NCI-H524 (cell line): ENCODE data around the gene PARD3B.
A peak's percentile ranks its signal among the peaks of the same experiment; 100 is the strongest.

ENCODE experiments used
- DNase-seq, 2 experiments: peaks; one replicate each; lab custom pipeline; 2025; lab: John Stamatoyannopoulos, UW

Gene PARD3B

DNA sequence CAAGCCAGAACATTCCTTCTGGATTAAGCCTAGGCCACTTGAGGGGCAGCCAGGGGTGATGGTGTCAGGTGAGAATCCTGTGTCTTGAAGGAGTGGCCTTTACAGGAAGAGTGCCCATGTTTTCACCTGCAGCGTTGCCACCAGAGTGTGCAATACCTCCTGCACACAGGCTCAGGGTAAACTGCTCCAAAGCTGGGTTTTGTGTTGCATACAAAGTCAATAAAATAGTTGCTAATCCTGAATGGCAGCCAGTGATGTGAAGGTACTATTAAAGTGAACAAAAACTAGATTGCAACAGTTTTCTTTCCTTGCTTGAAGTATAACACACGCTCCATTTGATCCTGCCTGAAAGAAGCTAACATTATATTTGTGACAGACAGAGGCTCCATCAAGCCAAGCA, 1072.6 kb downstream of the PARD3B start:
- DNase-seq, result no peak

- no peak for DNase-seq
These were observed 1074.3 kb downstream of the PARD3B start for GRCh38 chr2:205619600-205619999.

GRCh38 chr2:205627085-205627484, 1081.8 kb downstream of the PARD3B start:
- DNase-seq, result no peak

GRCh38 chr2:205628422-205628821, 1083.1 kb downstream of the PARD3B start:
- DNase-seq, result no peak

DNA sequence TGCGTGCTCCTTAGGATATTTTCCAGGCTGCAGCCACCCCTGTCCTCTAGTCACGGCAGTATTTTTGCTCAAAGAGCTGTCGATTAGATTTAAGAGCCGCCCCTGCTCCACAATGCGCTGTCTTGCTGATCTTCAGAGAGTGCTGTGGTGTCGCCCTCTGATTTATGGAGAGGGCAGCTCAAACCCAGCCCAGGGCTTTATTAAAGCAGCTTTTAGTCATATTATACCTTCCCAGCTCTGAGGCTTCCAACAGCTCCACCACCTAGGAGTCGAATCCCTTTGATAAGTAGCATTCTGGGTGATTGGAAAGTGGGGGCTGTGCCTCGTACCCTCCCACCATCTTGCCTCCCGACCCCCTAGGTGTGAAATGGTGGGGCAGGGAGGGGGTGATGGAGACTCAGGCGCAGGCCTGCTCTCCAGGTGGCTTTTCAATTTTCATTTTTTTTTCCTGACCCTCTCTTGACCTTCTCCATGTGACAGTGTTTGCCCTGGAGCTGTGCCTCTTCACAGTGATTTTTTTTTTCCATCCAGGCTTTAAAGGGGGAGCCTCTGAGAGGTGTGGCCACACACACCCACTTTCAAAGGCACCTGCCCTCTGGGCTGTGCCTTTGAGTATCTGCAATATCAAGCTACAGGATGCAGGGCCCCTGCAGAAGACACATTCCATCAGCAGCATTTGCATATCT, 1084.0 kb downstream of the PARD3B start:
- DNase-seq, result no peak

DNA sequence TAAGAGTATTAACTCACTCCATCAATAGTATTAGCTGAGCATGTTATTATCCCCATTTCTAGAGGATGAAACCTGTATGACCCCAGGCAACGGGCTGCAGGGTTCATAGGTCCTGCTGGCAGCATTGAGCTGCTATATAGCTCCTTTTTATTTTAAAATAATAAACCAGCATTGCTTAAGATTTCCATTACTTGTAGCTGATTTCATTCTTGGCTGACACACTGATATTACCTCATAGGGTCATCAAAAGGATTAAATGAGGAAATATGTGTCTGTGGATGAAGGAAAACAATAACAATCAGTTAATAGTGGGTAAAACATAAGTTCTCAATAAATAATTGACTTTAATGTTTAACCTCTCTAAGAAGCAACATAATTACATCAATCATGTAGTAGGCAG, 1088.7 kb downstream of the PARD3B start:
- DNase-seq, result no peak

DNA sequence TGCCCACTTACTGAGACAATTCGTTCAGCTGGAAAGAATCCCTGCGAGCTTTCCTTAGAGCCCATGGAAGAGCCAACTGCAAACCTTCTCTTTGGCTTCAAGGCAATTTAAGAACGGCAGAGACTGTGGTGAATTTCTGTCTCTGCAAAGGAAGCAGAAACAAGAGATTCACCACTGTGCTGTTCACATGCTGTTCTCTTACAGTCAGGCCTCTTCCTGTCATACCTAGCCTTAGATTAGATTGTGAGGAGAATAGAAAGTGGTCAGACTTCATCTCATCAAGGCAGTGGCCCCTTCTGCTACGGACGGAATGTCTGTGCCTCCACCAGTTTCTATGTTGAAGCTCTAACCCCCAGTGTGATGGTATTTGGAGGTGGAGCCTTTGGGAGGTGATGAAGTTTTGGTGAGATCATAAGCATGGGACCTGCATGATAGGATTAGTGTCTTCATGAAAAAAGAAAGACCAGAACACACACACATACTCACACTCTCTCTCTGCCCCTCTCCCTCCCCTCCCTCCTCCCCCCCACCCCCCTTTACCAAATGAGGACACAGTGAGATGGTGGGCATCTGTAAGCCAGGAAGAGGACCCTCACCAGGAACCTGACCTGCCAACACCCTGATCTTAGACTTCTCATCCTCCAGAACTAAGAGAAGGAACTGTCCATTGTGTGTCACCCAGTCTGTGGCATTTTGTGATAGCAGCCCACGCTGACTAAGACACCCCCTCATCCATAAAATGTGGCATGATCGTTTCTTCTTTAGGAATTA, 1091.5 kb downstream of the PARD3B start:
- no peak for DNase-seq

DNA sequence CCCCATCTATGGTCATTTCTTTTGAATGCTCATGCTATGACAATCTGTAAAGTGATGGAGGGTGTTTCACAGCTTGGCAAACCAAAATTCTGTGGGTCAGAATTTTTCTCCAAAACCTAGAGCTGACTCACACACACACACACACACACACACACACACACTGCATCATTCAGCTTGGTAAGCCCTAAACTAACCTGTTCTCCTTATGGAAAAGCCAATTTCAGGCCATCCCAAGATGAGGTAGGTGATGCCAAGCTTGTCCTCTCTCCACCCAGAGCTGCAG, 1092.0 kb downstream of the PARD3B start:
- no peak for DNase-seq

GRCh38 chr2:205637779-205638503, 1092.7 kb downstream of the PARD3B start:
- DNase-seq, result no peak

DNA sequence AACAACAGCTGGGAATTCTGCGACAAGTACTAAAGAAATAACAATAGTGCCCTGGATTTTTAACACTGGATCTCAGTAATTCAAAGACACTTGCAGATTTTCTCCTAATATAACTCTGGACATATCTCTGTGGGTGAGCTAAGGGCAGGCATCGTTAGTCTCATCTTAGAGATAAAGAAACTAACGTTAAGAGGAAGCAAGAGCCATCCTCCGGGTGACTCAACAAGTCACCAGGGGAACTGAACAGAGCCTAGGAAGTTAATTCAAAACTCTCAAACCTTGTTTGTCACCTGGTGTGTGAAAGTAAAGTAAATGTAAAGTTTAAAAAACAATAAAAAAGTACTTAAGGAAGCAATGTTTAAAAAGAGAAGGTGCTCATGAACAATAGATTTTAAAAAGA, 1095.4 kb downstream of the PARD3B start:
- DNase-seq, result no peak

DNA sequence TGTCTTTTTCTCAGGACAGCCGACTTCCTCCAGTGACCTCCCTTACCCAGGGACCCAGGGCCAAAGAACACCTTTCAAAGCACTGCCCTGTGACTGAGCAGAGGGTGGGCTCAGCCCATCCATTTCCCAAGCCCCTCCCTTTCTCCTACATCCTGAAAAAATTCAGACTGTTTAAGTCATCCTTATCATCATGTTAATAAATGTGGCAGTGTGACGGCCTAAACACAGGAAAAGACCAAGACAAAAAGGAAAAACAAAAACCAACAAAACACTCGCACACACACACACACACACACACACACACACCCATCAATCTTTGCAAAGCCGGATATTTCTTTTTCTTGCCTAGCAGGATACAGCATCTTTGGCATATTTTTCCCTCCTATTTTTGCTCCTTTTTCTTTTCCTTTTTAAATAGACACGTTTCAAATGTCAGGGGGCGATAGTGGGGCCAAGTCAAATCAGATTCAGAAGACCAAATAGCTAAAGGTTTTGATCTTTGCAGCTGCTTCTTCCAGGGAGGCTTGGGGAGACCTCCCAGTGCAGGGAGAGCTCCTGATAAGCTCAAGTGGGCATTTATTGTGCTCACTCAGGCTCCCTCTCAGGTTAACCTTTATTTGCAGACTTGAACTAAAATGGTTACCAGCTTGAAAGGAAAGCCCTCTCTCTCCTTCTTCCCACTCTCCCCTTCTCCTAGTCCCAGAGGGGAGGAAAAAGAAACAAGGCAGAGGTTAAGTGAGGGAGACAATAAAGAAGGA, 1097.5 kb downstream of the PARD3B start:
- DNase-seq, result no peak

- no peak for DNase-seq
These were observed 1098.2 kb downstream of the PARD3B start for GRCh38 chr2:205643391-205643885.

DNA sequence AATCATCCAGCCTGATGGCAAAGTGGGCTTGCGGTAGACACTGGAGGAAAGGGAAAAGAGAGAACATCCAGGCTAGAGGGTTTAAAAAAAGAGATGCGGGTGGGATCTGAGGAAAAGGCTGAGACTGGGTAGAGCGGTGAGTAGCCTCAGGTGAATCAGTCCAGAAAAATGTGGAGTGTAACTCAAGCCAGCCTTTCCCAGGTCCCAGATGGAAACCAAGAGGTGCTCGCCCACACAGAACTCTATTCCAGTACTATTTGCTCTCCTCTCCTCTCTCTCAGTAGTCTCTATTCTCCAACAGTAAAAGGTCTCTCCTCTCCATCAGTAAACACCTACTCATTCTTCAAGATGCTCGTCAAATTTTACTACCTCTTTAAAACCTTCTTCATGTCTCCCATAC, 1098.7 kb downstream of the PARD3B start:
- DNase-seq, result no peak

DNA sequence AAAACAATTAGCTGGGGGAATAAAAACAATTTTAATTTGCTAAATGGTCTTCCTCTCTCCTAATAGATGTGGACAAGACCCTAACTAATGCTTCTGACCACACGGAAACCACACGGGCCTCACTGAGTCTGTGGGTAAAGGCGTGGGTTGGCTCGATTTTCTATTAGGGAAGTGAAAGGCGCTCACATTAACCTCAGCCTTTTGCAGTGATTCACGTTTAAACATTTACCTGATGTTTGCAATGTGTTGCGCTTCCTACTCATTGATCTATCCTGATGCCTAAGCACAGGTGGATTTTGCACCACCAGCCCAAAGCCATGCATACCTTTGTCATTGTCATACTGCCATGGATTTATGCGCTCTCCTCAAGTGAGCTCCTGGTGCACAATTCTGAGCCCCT, 1101.4 kb downstream of the PARD3B start:
- DNase-seq, result no peak

DNA sequence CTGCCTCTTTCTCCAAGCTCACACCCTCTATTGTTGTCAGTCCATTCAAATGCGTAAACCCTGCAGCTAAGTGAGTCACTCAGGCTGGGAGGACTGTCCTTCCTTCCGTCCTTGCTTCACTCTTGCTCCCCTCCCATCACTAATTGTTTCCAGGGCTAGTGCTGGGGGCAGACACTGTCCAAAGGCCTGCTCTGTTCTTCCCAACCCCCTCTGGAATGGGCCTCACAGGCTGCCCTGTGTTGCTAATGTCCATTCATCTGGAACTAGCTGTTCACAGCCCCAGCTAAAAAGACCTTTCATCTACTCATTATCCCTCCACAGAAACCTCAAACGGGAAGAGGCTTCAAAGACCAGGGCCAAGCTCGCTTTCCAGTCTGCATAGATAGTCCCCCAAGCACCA, 1105.2 kb downstream of the PARD3B start:
- no peak for DNase-seq

GRCh38 chr2:205650931-205651330, 1105.7 kb downstream of the PARD3B start:
- DNase-seq, result no peak

- DNase-seq, result no peak
These were observed 1106.4 kb downstream of the PARD3B start for GRCh38 chr2:205651719-205652118.

DNA sequence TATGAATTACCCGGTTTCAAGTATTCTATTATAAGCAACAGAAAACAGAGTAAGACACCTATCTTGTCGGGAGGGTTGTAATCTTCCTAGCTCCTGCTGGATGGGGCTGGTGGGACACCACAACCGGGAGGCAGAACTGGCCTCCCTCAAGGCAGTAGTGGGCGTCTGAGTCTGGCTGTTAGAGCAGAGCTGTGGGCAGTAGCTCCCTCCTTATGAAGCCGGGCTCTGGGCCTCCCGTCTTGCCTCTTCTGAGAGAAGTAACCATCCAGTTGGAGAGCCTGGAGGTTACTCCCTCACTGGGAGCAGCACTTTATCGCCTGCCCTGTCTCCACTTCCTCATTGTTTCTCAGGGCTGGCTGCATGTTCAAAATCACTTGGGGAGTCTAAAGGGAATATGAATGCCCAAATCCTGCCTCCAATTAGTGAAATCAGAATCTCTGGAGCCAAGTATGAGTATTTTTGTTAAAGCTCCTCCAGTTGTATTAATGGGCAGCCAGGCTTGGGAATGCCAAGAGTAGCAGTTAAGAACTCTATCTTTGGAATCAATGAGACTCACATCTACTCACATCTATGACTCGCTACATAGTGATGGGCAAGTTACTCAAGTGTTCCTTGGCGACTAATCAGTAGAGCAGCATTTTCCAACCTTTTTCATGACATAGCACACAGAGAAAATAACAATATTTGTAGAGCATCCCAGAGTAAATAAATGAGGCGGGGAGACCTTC, 1109.8 kb downstream of the PARD3B start:
- no peak for DNase-seq

GRCh38 chr2:205655779-205656456, 1110.6 kb downstream of the PARD3B start:
- no peak for DNase-seq

DNA sequence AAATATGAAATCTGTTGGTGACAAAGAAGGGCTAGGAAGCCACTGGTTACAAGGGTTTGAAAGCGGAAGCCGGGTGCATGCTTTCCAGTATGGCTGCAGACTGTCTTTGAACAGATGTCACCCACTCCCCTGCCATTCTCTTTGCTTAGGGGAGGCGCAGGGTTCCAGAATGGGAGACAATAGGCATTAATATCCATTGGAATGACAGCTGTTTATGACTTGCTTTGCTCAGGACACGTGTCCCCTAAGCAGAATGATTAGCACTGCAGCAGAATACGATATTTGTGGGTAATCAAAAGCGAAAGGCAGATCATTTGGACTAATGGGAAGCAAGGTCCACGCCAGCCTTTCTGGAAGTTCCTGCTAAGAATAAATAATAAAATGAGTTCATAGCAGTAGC, 1111.2 kb downstream of the PARD3B start:
- DNase-seq, result peak; percentile 3 to 49

- no peak for DNase-seq
These were observed 1111.7 kb downstream of the PARD3B start for GRCh38 chr2:205656941-205657340.
